ENCODE data around the gene TMEM269.

- TF ChIP-seq EZH2phosphoT487 (IDR thresholded peaks at IDR 0.05; ENCODE audit: insufficient read depth, low read depth) (no peak), EZH2 (IDR thresholded peaks at IDR 0.05; ENCODE audit: insufficient read depth, poor library complexity, severe bottlenecking) (no peak)
These were observed 31.7 kb upstream of the TMEM269 start for GRCh38 chr1:42753070-42753469.
